ENCODE results near the gene NLRP11. TPM values are rescaled to one million over a fixed set of nuclear protein-coding genes. Genes with fewer than 3 reads are reported as not detected.

NLRP11 gene
- total and polyA plus RNA-seq, 2 donors (not counting 1 experiment from before 2014, with no cell fraction given): under 0.01 TPM; not detected in 1

GRCh38 chr19:55811340-55811739 lies 20.5 kb downstream of the NLRP11 start:
- Histone ChIP-seq H3K79me2 (ENCODE audit: control insufficient read depth, insufficient read depth, low read length) (no peaks in the 10 kb centered on the region), H4K20me1 (ENCODE audit: control insufficient read depth, extremely low read depth, insufficient read depth, low read length) (no peaks in the 10 kb centered on the region), H3K9ac (ENCODE audit: insufficient read depth, low read length) (no peak overlapping the region), H3K9me3 (ENCODE audit: control insufficient read depth, insufficient read depth, low read depth, low read length) (no peaks in the 10 kb centered on the region), H3K4me2 (ENCODE audit: extremely low read depth, insufficient read depth, low read length) (no peak overlapping the region), H3K4me1 (ENCODE audit: control insufficient read depth, extremely low read depth, insufficient read depth, low read length) (no peaks in the 10 kb centered on the region), H3K36me3 (ENCODE audit: control insufficient read depth, insufficient read depth, low read length) (no peaks in the 10 kb centered on the region), H3K4me3 (replicated peaks in 1 of 4; ENCODE audit: control extremely low read depth in 1 of 4, insufficient read depth in 1 of 4, low read depth in 3 of 4, low read length in 4 of 4) (no peak overlapping the region), H3K27me3 (ENCODE audit: control insufficient read depth, insufficient read depth, low read length) (no peaks in the 10 kb centered on the region), H2AFZ (ENCODE audit: low read length) (no peak overlapping the region), H3K27ac (ENCODE audit: insufficient read depth, low read length) (no peak overlapping the region)
- no peak for TF ChIP-seq EZH2 (IDR thresholded peaks at IDR 0.05; ENCODE audit: low read length, missing control alignments)
- no peak for DNase-seq (ENCODE audit: low read depth in 2 of 2)

DNA sequence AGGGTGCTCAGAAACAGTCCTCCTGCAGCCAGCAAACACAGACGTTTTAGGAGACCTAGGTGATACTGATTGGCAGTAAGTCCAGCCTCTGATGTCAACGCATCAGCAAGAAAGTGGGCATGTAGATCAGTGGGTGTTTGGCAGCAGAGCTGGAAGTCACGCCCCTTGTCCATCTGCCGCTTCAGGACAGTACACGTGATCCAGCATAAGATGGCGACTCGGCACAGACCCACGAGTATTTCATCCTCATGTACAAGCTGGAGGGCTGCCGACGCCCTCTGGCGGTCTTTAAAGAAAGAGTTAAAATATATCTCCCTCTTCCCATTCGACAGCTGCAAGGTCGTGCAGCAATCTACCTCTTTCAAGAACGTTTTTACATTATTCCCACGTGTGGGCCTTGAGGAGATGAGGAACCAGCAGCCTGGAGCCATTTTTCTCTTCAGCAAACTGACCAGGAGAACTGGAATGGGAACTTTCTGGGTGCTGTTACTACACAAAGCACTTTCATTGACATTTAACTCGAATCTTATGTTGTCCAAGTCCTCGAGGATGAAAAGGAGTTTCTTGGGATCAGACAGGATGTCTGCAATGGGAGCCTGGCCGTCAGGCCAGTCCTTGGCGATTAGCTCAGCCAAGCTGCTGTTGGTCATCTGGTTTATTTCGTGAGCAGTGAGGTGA lies 22.3 kb downstream of the NLRP11 start:
- Histone ChIP-seq H4K20me1 (ENCODE audit: control insufficient read depth, extremely low read depth, insufficient read depth, low read length) (no peaks in the 10 kb centered on the region), H3K4me3 (replicated peaks in 1 of 4; ENCODE audit: control extremely low read depth in 1 of 4, insufficient read depth in 1 of 4, low read depth in 3 of 4, low read length in 4 of 4) (no peak overlapping the region), H3K4me2 (ENCODE audit: extremely low read depth, insufficient read depth, low read length) (no peak overlapping the region), H3K27ac (ENCODE audit: insufficient read depth, low read length) (no peak overlapping the region), H3K79me2 (ENCODE audit: control insufficient read depth, insufficient read depth, low read length) (no peaks in the 10 kb centered on the region), H3K9ac (ENCODE audit: insufficient read depth, low read length) (no peak overlapping the region), H2AFZ (ENCODE audit: low read length) (no peak overlapping the region), H3K36me3 (ENCODE audit: control insufficient read depth, insufficient read depth, low read length) (no peaks in the 10 kb centered on the region), H3K27me3 (ENCODE audit: control insufficient read depth, insufficient read depth, low read length) (no peaks in the 10 kb centered on the region), H3K9me3 (ENCODE audit: control insufficient read depth, insufficient read depth, low read depth, low read length) (no peaks in the 10 kb centered on the region), H3K4me1 (ENCODE audit: control insufficient read depth, extremely low read depth, insufficient read depth, low read length) (no peaks in the 10 kb centered on the region)
- TF ChIP-seq, protein P1, sequence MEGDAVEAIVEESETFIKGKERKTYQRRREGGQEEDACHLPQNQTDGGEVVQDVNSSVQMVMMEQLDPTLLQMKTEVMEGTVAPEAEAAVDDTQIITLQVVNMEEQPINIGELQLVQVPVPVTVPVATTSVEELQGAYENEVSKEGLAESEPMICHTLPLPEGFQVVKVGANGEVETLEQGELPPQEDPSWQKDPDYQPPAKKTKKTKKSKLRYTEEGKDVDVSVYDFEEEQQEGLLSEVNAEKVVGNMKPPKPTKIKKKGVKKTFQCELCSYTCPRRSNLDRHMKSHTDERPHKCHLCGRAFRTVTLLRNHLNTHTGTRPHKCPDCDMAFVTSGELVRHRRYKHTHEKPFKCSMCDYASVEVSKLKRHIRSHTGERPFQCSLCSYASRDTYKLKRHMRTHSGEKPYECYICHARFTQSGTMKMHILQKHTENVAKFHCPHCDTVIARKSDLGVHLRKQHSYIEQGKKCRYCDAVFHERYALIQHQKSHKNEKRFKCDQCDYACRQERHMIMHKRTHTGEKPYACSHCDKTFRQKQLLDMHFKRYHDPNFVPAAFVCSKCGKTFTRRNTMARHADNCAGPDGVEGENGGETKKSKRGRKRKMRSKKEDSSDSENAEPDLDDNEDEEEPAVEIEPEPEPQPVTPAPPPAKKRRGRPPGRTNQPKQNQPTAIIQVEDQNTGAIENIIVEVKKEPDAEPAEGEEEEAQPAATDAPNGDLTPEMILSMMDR (conservative IDR thresholded peaks at IDR 0.05 in 1 of 2, IDR thresholded peaks at IDR 0.05 in 1 of 2; ENCODE audit: low read depth in 1 of 2, low read length in 2 of 2): no peak
- TF ChIP-seq EZH2 (IDR thresholded peaks at IDR 0.05; ENCODE audit: low read length, missing control alignments): no peak
- DNase-seq (ENCODE audit: low read depth in 2 of 2): peak; percentile 5 to 6

- no peaks in the 10 kb centered on the region for H3K27me3 ChIP-seq (ENCODE audit: control insufficient read depth, insufficient read depth, low read length)
- H3K4me2 ChIP-seq (ENCODE audit: extremely low read depth, insufficient read depth, low read length): no peak overlapping the region
- H3K27ac ChIP-seq (ENCODE audit: insufficient read depth, low read length): no peak overlapping the region
- H3K4me1 ChIP-seq (ENCODE audit: control insufficient read depth, extremely low read depth, insufficient read depth, low read length): no peaks in the 10 kb centered on the region
- TF ChIP-seq, protein P1 (conservative IDR thresholded peaks at IDR 0.05 in 1 of 2, IDR thresholded peaks at IDR 0.05 in 1 of 2; ENCODE audit: low read depth in 1 of 2, low read length in 2 of 2): no peak
- TF ChIP-seq EZH2 (IDR thresholded peaks at IDR 0.05; ENCODE audit: low read length, missing control alignments): no peak
- no peaks in the 10 kb centered on the region for H3K9me3 ChIP-seq (ENCODE audit: control insufficient read depth, insufficient read depth, low read depth, low read length)
- no peak overlapping the region for H2AFZ ChIP-seq (ENCODE audit: low read length)
- no peak overlapping the region for H3K4me3 ChIP-seq (replicated peaks in 1 of 4; ENCODE audit: control extremely low read depth in 1 of 4, insufficient read depth in 1 of 4, low read depth in 3 of 4, low read length in 4 of 4)
- H3K79me2 ChIP-seq (ENCODE audit: control insufficient read depth, insufficient read depth, low read length): no peaks in the 10 kb centered on the region
- no peaks in the 10 kb centered on the region for H3K36me3 ChIP-seq (ENCODE audit: control insufficient read depth, insufficient read depth, low read length)
- no peak overlapping the region for H3K9ac ChIP-seq (ENCODE audit: insufficient read depth, low read length)
- no peak for DNase-seq (ENCODE audit: low read depth in 2 of 2)
- H4K20me1 ChIP-seq (ENCODE audit: control insufficient read depth, extremely low read depth, insufficient read depth, low read length): no peaks in the 10 kb centered on the region
Measured at GRCh38 chr19:55802281-55802680, 29.5 kb downstream of the NLRP11 start.

Data from fibroblast of lung (primary cell).